HCT116 (cell line): ENCODE results near the gene ANKIB1. TPM values are rescaled to one million over a fixed set of nuclear protein-coding genes. Genes with fewer than 3 reads are reported as not detected.

Experiments
- ATAC-seq: fragments of 200-7000 bp; cut with Tn5 transposase; 2 replicates; pipeline ENCODE4 v1.9.1; 2020; ENCODE audit warnings: mild to moderate bottlenecking, moderate library complexity
- BruUV-seq: library from RNA; stranded (reverse); fragments of 400-500 nt; replicated peaks from 2 replicates; lab custom pipeline; 2021; lab: Mats Ljungman, UMichigan
- CTCF ChIA-PET: fragments of 300-600 bp; sonication (Branson Sonifier 250); formaldehyde crosslinking; loops from one replicate; lab custom pipeline; 2021; ENCODE audit warnings: antibody characterized with exemption; lab: Charles Lee
- POLR2A ChIA-PET: fragments of 300-600, 350-600 bp; sonication (Branson Sonifier 250); formaldehyde crosslinking; loops from one replicate; lab custom pipeline; 2021; ENCODE audit warnings: antibody characterized with exemption; lab: Charles Lee
- RAD21 ChIA-PET, 2 experiments: fragments of 300-600 bp; sonication (Branson Sonifier 250); formaldehyde crosslinking; loops; one replicate each; lab custom pipeline; 2023; ENCODE audit warnings: low total read pairs in 2 of 2; ENCODE audit not compliant: uncharacterized antibody in 2 of 2, unreplicated experiment in 2 of 2, low non-redundant PET in 1 of 2; lab: Charles Lee
- DNase-seq: peaks from one replicate; pipeline ENCODE4 v3.0.0-alpha.2; 2010; ENCODE audit warnings: low read depth, low spot score
- H2AFZ ChIP-seq: fragments of 200-600 bp; shearing (Covaris generic), sonication (generic); 2 replicates; pipeline ENCODE4 v1.6.1; 2017; ENCODE audit warnings: low read depth, mixed run types, mixed read lengths, antibody characterized with exemption, low read length; ENCODE audit not compliant: poor library complexity, severe bottlenecking
- H3K27ac ChIP-seq: 2 replicates; pipeline ENCODE4 v1.5.1; 2012; ENCODE audit warnings: low read depth, low read length
- H3K27me3 ChIP-seq: fragments of 200-600 bp; sonication (generic); 2 replicates; pipeline ENCODE4 v1.6.1; 2016; ENCODE audit warnings: mixed run types, low read length, mixed read lengths; ENCODE audit not compliant: insufficient read depth
- H3K36me3 ChIP-seq, 2 experiments: fragments of 200-500 bp in 1 of 2; fragments of 200-600 bp in 1 of 2; sonication (Bioruptor generic) in 1 of 2; sonication (generic) in 1 of 2; 2 replicates each; pipeline versions ENCODE4 v1.5.1 to v1.6.1; 2014 to 2016; ENCODE audit warnings: low read length in 2 of 2, inconsistent platforms in 1 of 2, mixed read lengths in 1 of 2, mixed run types in 1 of 2; ENCODE audit not compliant: insufficient read depth in 2 of 2, control insufficient read depth in 1 of 2
- H3K4me1 ChIP-seq, 2 experiments: fragments of 200-600 bp in 1 of 2; sonication (generic) in 1 of 2; 2 replicates each; pipeline versions ENCODE4 v1.5.1 to v1.6.1; 2012 to 2017; ENCODE audit warnings: low read length in 2 of 2, inconsistent platforms in 1 of 2, mild to moderate bottlenecking in 1 of 2, mixed read lengths in 1 of 2, mixed run types in 1 of 2, moderate library complexity in 1 of 2; ENCODE audit not compliant: insufficient read depth in 2 of 2, control insufficient read depth in 1 of 2
- H3K4me2 ChIP-seq: fragments of 200-600 bp; sonication (generic); 2 replicates; pipeline ENCODE4 v1.6.1; 2017; ENCODE audit warnings: mixed run types, low read length, mixed read lengths
- H3K4me3 ChIP-seq, 2 experiments: fragments of 200-600 bp in 1 of 2; sonication (generic) in 1 of 2; replicated peaks in 1 of 2; 2 replicates each; pipeline ENCODE4 v1.5.1; 2011 to 2016; ENCODE audit warnings: low read length in 2 of 2, control low read depth in 1 of 2, low read depth in 1 of 2, mild to moderate bottlenecking in 1 of 2, mixed read lengths in 1 of 2, mixed run types in 1 of 2
- H3K79me2 ChIP-seq: fragments of 200-600 bp; sonication (generic); 2 replicates; pipeline ENCODE4 v1.6.1; 2017; ENCODE audit warnings: mild to moderate bottlenecking, mixed run types, low read length, moderate library complexity, mixed read lengths; ENCODE audit not compliant: insufficient read depth
- H3K9ac ChIP-seq: fragments of 200-600 bp; sonication (generic); 2 replicates; pipeline ENCODE4 v1.6.1; 2016; ENCODE audit warnings: low read length, mixed read lengths
- H3K9me2 ChIP-seq: fragments of 200-600 bp; sonication (generic), shearing (Covaris generic); 2 replicates; pipeline ENCODE4 v1.6.1; 2017; ENCODE audit warnings: mixed run types, mild to moderate bottlenecking, moderate library complexity; ENCODE audit not compliant: insufficient read depth
- H3K9me3 ChIP-seq, 2 experiments: fragments of 200-500 bp in 1 of 2; fragments of 200-600 bp in 1 of 2; sonication (Bioruptor generic) in 1 of 2; sonication (generic) in 1 of 2; 2 replicates each; pipeline ENCODE4 v1.6.1; 2014 to 2017; ENCODE audit warnings: low read length in 2 of 2, mixed read lengths in 2 of 2, inconsistent platforms in 1 of 2, low read depth in 1 of 2, mild to moderate bottlenecking in 1 of 2, mixed run types in 1 of 2, moderate library complexity in 1 of 2; ENCODE audit not compliant: control insufficient read depth in 1 of 2, insufficient read depth in 1 of 2
- H4K20me1 ChIP-seq: fragments of 200-600 bp; sonication (generic), shearing (Covaris generic); 2 replicates; pipeline ENCODE4 v1.6.1; 2017; ENCODE audit warnings: mixed run types, mild to moderate bottlenecking, moderate library complexity; ENCODE audit not compliant: insufficient read depth
- ATF3 ChIP-seq: IDR thresholded peaks from 2 replicates; pipeline ENCODE4 v1.6.1; 2012
- CBX3 ChIP-seq: IDR thresholded peaks from 2 replicates; pipeline ENCODE4 v1.6.1; 2012; ENCODE audit warnings: low read depth
- CEBPB ChIP-seq: IDR thresholded peaks from 2 replicates; pipeline ENCODE4 v1.6.1; 2012; ENCODE audit warnings: low read depth
- EGR1 ChIP-seq: IDR thresholded peaks from 2 replicates; pipeline ENCODE4 v1.6.1; 2012; ENCODE audit warnings: low read depth
- ELF1 ChIP-seq: IDR thresholded peaks from 2 replicates; pipeline ENCODE4 v1.6.1; 2012; ENCODE audit warnings: low read depth, borderline replicate concordance
- EZH2phosphoT487 ChIP-seq: fragments of 200-600 bp; IDR thresholded peaks from 2 replicates; pipeline ENCODE4 v1.6.1; 2018; ENCODE audit warnings: antibody characterized with exemption, borderline replicate concordance
- FOSL1 ChIP-seq: IDR thresholded peaks from 2 replicates; pipeline ENCODE4 v1.6.1; 2012; ENCODE audit warnings: low read depth
- JUND ChIP-seq: IDR thresholded peaks from 2 replicates; pipeline ENCODE4 v1.6.1; 2012
- MAX ChIP-seq: IDR thresholded peaks from 2 replicates; pipeline ENCODE4 v1.6.1; 2012
- POLR2AphosphoS5 ChIP-seq: IDR thresholded peaks from 2 replicates; pipeline ENCODE4 v1.6.1; 2011; ENCODE audit warnings: mild to moderate bottlenecking, low read depth, low read length, moderate library complexity
- RAD21 ChIP-seq: IDR thresholded peaks from 2 replicates; pipeline ENCODE4 v1.6.1; 2012; ENCODE audit warnings: low read depth, mild to moderate bottlenecking
- SIN3A ChIP-seq: IDR thresholded peaks from 2 replicates; pipeline ENCODE4 v1.6.1; 2012; ENCODE audit warnings: low read depth
- SP1 ChIP-seq: IDR thresholded peaks from 2 replicates; pipeline ENCODE4 v1.6.1; 2012; ENCODE audit warnings: low read depth
- SRF ChIP-seq: IDR thresholded peaks from 2 replicates; pipeline ENCODE4 v1.6.1; 2012; ENCODE audit warnings: low read depth
- TCF7L2 ChIP-seq: IDR thresholded peaks from 2 replicates; pipeline ENCODE4 v1.7.0; 2011; ENCODE audit warnings: borderline replicate concordance, inconsistent platforms; ENCODE audit not compliant: insufficient read depth, insufficient read length; ENCODE audit errors: extremely low read depth
- YY1 ChIP-seq: IDR thresholded peaks from 2 replicates; pipeline ENCODE4 v1.6.1; 2011; ENCODE audit warnings: low read length, low read depth, moderate library complexity, mild to moderate bottlenecking; ENCODE audit not compliant: insufficient replicate concordance; ENCODE audit errors: extremely low read depth
- ZBTB33 ChIP-seq: IDR thresholded peaks from 2 replicates; pipeline ENCODE4 v1.6.1; 2011; ENCODE audit warnings: mild to moderate bottlenecking, low read length, moderate library complexity; ENCODE audit not compliant: insufficient replicate concordance; ENCODE audit errors: extremely low read depth
- ZFX ChIP-seq: fragments of 450-650 bp; IDR thresholded peaks from 2 replicates; pipeline ENCODE4 v1.6.1; 2017
- ZNF274 ChIP-seq: fragments of 200-500 bp; sonication (Bioruptor generic); IDR thresholded peaks from 2 replicates; pipeline ENCODE4 v1.6.1; 2014; ENCODE audit warnings: mild to moderate bottlenecking, low read depth, low read length, inconsistent platforms
- intact Hi-C: fragments of 100-400 bp; cut with micrococcal nuclease; formaldehyde crosslinking; loops from 2 replicates; pipeline ENCODE4 v1.10.0; 2022
- total RNA-seq: library from RNA; stranded (reverse); gene quantifications from one replicate; pipeline ENCODE4 v1.2.1, GENCODE V29; 2021; ENCODE audit not compliant: unreplicated experiment

Gene ANKIB1
- total RNA-seq, 1 experiment from 2014 or later, result 41.2 TPM

- no peak for TF ChIP-seq ATF3
- TF ChIP-seq ZNF274, result no peak
- TF ChIP-seq EGR1, result no peak
- no peak for TF ChIP-seq POLR2AphosphoS5
- no peak for TF ChIP-seq CBX3
- TF ChIP-seq MAX, result no peak
- TF ChIP-seq ELF1, result no peak
- TF ChIP-seq YY1, result no peak
- TF ChIP-seq SIN3A, result no peak
- TF ChIP-seq ZFX, result no peak
- no peak for TF ChIP-seq TCF7L2
- no peak for TF ChIP-seq ZBTB33
- no peak for TF ChIP-seq JUND
- no peak for TF ChIP-seq FOSL1
- no peak for TF ChIP-seq EZH2phosphoT487
- no peak for TF ChIP-seq CEBPB
- no peak for TF ChIP-seq RAD21
- no peak for TF ChIP-seq SP1
- no peak for TF ChIP-seq SRF
- Histone ChIP-seq H3K36me3 (no peaks in the 10 kb centered on the region), H3K9ac (no peak overlapping the region), H3K79me2 (no peaks in the 10 kb centered on the region), H3K9me3 (no peaks in the 10 kb centered on the region), H3K4me2 (no peak overlapping the region), H3K27ac (no peak overlapping the region), H3K27me3 (no peaks in the 10 kb centered on the region), H4K20me1 (no peaks in the 10 kb centered on the region), H3K4me1 (peaks cover 0 to 12% of the 10 kb centered on the region in 2 experiments; a peak in 2 of 4 replicates), H3K9me2 (no peaks in the 10 kb centered on the region), H2AFZ (peak overlapping the region; percentile 99), H3K4me3 (no peak overlapping the region)
- no peak for DNase-seq
- no peak for ATAC-seq
- POLR2A ChIA-PET, result no interaction called here
- BruUV-seq, result no TSS peak
- intact Hi-C loops, result loop anchor here (10.0 kb wide), 1 partner anchor 178 kb away; the partner anchor contains the start of genes ANKIB1 and KRIT1
- RAD21 ChIA-PET, result no interaction called here
- CTCF ChIA-PET, result interaction anchor here (1.3 to 2.1 kb wide), 2 partner anchors 25 to 290 kb away, joined by 3 to 24 read pairs; partner anchors contain the start of gene GATAD1
Observed at GRCh38 chr7:92422926-92423325, 177.2 kb downstream of the ANKIB1 start.
